ENCODE results near the gene ZBP1. TPM values are rescaled to one million over a fixed set of nuclear protein-coding genes. Genes with fewer than 3 reads are reported as not detected.

Gene ZBP1
- total RNA-seq, 1 experiment from 2014 or later = not detected

GRCh38 chr20:57652606-57653545, 32.6 kb upstream of the ZBP1 start:
- ATAC-seq (no peak), DNase-seq (ENCODE audit: low read depth, low spot score) (no peak)
- RAD21 ChIA-PET (ENCODE audit: low non-redundant PET in 1 of 2, low total read pairs in 2 of 2, uncharacterized antibody in 2 of 2, unreplicated experiment in 2 of 2) = no interaction called here
- no peaks in the 10 kb centered on the region for H3K9me3 ChIP-seq (ENCODE audit: control insufficient read depth in 1 of 2, insufficient read depth in 1 of 2, low read depth in 1 of 2, low read length in 2 of 2)
- no peak overlapping the region for H3K4me3 ChIP-seq (replicated peaks in 1 of 2; ENCODE audit: low read depth in 1 of 2, low read length in 2 of 2)
- intact Hi-C loops (cut with micrococcal nuclease) = loop anchor here (5.0 kb wide), 1 partner anchor 374 kb away; no protein-coding TSS in a partner anchor
- no peak for TF ChIP-seq CTCF (IDR thresholded peaks at IDR 0.05 in 2 of 3, conservative IDR thresholded peaks at IDR 0.05 in 1 of 3; ENCODE audit: borderline replicate concordance in 1 of 3, insufficient read depth in 1 of 3, low read depth in 2 of 3, low read length in 2 of 3)
- TF ChIP-seq ATF3 (IDR thresholded peaks at IDR 0.05) = no peak
- no peak for TF ChIP-seq SRF (IDR thresholded peaks at IDR 0.05; ENCODE audit: low read depth)
- no peak for TF ChIP-seq EZH2 (IDR thresholded peaks at IDR 0.05)
- no peak for TF ChIP-seq CEBPB (IDR thresholded peaks at IDR 0.05; ENCODE audit: low read depth)
- no peak for TF ChIP-seq ZNF274 (IDR thresholded peaks at IDR 0.05; ENCODE audit: low read depth, low read length)
- TF ChIP-seq EZH2phosphoT487 (IDR thresholded peaks at IDR 0.05; ENCODE audit: borderline replicate concordance) = no peak
- TF ChIP-seq ZFX (IDR thresholded peaks at IDR 0.05) = no peak
- TF ChIP-seq SP1 (IDR thresholded peaks at IDR 0.05; ENCODE audit: low read depth) = no peak
- no peak for TF ChIP-seq EGR1 (IDR thresholded peaks at IDR 0.05; ENCODE audit: low read depth)
- no peak for TF ChIP-seq REST (IDR thresholded peaks at IDR 0.05; ENCODE audit: low read depth)
- TF ChIP-seq POLR2A (IDR thresholded peaks at IDR 0.05; ENCODE audit: borderline replicate concordance, extremely low read depth, insufficient read depth, insufficient read length) = no peak
- TF ChIP-seq POLR2AphosphoS5 (IDR thresholded peaks at IDR 0.05; ENCODE audit: low read depth, low read length) = no peak
- no peak for TF ChIP-seq CBX3 (IDR thresholded peaks at IDR 0.05; ENCODE audit: low read depth)
- TF ChIP-seq ZBTB33 (IDR thresholded peaks at IDR 0.05; ENCODE audit: extremely low read depth, insufficient replicate concordance, low read length) = no peak
- TF ChIP-seq ELF1 (IDR thresholded peaks at IDR 0.05; ENCODE audit: borderline replicate concordance, low read depth) = no peak
- no peak for TF ChIP-seq YY1 (IDR thresholded peaks at IDR 0.05; ENCODE audit: extremely low read depth, insufficient replicate concordance, low read depth, low read length)
- no TSS peak for BruUV-seq (replicated peaks)
- H3K27ac ChIP-seq (ENCODE audit: low read depth, low read length) = no peak overlapping the region
- H3K27me3 ChIP-seq (ENCODE audit: insufficient read depth, low read length) = peaks cover 29% of the 10 kb centered on the region
- no peak overlapping the region for H3K9ac ChIP-seq (ENCODE audit: low read length)
- H2AFZ ChIP-seq (ENCODE audit: low read depth, low read length, poor library complexity, severe bottlenecking) = no peak overlapping the region
- H3K4me2 ChIP-seq (ENCODE audit: low read length) = no peak overlapping the region
- H4K20me1 ChIP-seq (ENCODE audit: insufficient read depth) = no peaks in the 10 kb centered on the region
- no peaks in the 10 kb centered on the region for H3K36me3 ChIP-seq (ENCODE audit: control insufficient read depth in 1 of 2, insufficient read depth in 2 of 2, low read length in 2 of 2)
- no peaks in the 10 kb centered on the region for H3K9me2 ChIP-seq (ENCODE audit: insufficient read depth)
- no peaks in the 10 kb centered on the region for H3K79me2 ChIP-seq (ENCODE audit: insufficient read depth, low read length)
- POLR2A ChIA-PET = no interaction called here
- CTCF ChIA-PET = interaction anchor here (3.3 kb wide), 1 partner anchor 434 kb away, joined by 22 read pairs; no protein-coding TSS in a partner anchor
- no peaks in the 10 kb centered on the region for H3K4me1 ChIP-seq (ENCODE audit: control insufficient read depth in 1 of 2, insufficient read depth in 2 of 2, low read length in 2 of 2)

Measured in HCT116 (cell line).